Thoracic aorta (tissue), 2 donors: Measurements from ENCODE around the gene TAF1L. TPM values are rescaled to one million over a fixed set of nuclear protein-coding genes. Genes with fewer than 3 reads are reported as not detected.

ENCODE experiments used
- ATAC-seq: fragments of 150-250 bp; one replicate; pipeline ENCODE4 v1.8.0; 2017; ENCODE audit warnings: low read depth; ENCODE audit not compliant: insufficient number of reproducible peaks, low FRiP score
- DNase-seq: peaks from one replicate; pipeline ENCODE4 v3.0.0-alpha.2; 2020; ENCODE audit warnings: low spot score
- H3K27ac ChIP-seq, 2 donors: fragments of 200-600 bp; sonication (generic); 1 replicate in 1 of 2; 2 replicates in 1 of 2; pipeline ENCODE4 v1.5.1; 2016; ENCODE audit warnings: mild to moderate bottlenecking in 2 of 2, moderate library complexity in 2 of 2
- H3K27me3 ChIP-seq: fragments of 200-600 bp; sonication (generic); replicated peaks from 2 replicates; pipeline ENCODE4 v1.6.0; 2016; ENCODE audit warnings: mild to moderate bottlenecking; ENCODE audit not compliant: insufficient read depth
- H3K36me3 ChIP-seq: fragments of 200-600 bp; sonication (generic); one replicate; pipeline ENCODE4 v1.5.1; 2016
- H3K4me1 ChIP-seq, 2 donors: fragments of 200-600 bp; sonication (generic); 1 replicate in 1 of 2; 2 replicates in 1 of 2; pipeline versions ENCODE4 v1.5.1 to v1.6.0; 2016; ENCODE audit warnings: low read depth in 2 of 2, mild to moderate bottlenecking in 1 of 2; ENCODE audit not compliant: control insufficient read depth in 1 of 2
- H3K4me3 ChIP-seq: fragments of 200-600 bp; sonication (generic); 2 replicates; pipeline ENCODE4 v1.5.1; 2016; ENCODE audit warnings: mild to moderate bottlenecking
- H3K9me3 ChIP-seq: fragments of 200-600 bp; sonication (generic); 2 replicates; pipeline ENCODE4 v1.5.1; 2016
- total RNA-seq, 2 donors: library from RNA; depleted of rRNA; stranded (reverse); fragments of >200 nt; gene quantifications; one replicate each; pipeline versions ENCODE4 v1.1.0 to v1.2.3, GENCODE V29; 2016
- TF ChIP-seq, protein P1 (sequence below): fragments of 200-600 bp; sonication (generic); IDR thresholded peaks from one replicate; pipeline ENCODE4 v1.5.1; 2019; ENCODE audit warnings: antibody characterized with exemption

Gene TAF1L
- total RNA-seq, 2 donors from 2014 or later = not detected

DNA sequence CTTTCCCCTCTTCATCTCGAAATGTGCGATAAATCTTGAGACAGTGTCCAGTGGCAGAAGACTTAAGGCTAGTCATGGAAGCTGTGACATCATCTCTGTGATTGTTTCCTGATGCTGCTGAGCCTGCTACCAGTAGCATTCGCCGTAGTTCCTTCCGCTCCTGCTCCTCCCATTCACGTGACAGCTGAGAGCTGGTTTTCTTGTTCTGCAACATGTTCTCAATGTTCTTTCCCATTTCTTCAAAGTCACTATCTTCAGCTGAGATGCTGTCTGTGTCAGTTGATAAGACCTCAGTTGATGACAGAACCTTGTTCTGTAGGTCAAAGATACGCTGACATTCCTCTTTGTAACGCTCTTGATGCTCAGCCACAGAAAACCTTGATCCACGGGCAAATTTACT, 3.5 kb downstream of the TAF1L start:
- TF ChIP-seq, protein P1, sequence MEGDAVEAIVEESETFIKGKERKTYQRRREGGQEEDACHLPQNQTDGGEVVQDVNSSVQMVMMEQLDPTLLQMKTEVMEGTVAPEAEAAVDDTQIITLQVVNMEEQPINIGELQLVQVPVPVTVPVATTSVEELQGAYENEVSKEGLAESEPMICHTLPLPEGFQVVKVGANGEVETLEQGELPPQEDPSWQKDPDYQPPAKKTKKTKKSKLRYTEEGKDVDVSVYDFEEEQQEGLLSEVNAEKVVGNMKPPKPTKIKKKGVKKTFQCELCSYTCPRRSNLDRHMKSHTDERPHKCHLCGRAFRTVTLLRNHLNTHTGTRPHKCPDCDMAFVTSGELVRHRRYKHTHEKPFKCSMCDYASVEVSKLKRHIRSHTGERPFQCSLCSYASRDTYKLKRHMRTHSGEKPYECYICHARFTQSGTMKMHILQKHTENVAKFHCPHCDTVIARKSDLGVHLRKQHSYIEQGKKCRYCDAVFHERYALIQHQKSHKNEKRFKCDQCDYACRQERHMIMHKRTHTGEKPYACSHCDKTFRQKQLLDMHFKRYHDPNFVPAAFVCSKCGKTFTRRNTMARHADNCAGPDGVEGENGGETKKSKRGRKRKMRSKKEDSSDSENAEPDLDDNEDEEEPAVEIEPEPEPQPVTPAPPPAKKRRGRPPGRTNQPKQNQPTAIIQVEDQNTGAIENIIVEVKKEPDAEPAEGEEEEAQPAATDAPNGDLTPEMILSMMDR = no peak
- no peaks in the 10 kb centered on the region for H3K27me3 ChIP-seq
- no peaks in the 10 kb centered on the region for H3K36me3 ChIP-seq
- H3K4me3 ChIP-seq = no peak overlapping the region
- H3K9me3 ChIP-seq = no peaks in the 10 kb centered on the region
- ATAC-seq = no peak
- H3K27ac ChIP-seq = no peak overlapping the region
- DNase-seq = no peak
- no peaks in the 10 kb centered on the region for H3K4me1 ChIP-seq

DNA sequence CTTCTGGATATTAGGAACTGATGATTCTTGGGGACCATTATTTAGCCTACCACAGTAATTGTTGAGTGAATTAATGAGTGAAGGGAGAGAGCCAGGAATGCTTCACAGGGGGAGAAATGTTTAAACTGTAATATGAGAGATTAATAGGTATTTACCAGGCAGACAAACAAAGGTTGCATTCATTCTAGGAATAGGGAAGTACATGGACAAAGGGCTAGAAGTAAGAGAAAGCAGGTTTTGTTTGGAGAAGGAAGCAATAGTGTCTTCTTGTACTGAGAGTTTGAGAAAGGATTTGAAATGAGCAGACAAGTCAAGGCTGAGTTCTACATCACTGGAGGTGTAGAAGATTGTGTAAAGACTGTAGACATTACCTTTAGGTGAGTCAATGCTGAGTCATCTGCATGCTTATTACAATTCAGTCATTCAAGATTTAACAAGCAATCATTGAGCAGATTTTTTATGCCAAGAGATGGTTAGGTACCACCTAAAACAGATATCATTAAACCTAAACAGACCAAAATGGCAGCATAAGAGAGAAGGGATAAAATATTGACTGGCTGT, 8.0 kb downstream of the TAF1L start:
- no peaks in the 10 kb centered on the region for H3K4me1 ChIP-seq
- DNase-seq (no peak), ATAC-seq (no peak)
- no peak overlapping the region for H3K4me3 ChIP-seq
- H3K36me3 ChIP-seq = no peaks in the 10 kb centered on the region
- no peak overlapping the region for H3K27ac ChIP-seq
- TF ChIP-seq, protein P1 = no peak
- no peaks in the 10 kb centered on the region for H3K27me3 ChIP-seq
- H3K9me3 ChIP-seq = no peaks in the 10 kb centered on the region

DNA sequence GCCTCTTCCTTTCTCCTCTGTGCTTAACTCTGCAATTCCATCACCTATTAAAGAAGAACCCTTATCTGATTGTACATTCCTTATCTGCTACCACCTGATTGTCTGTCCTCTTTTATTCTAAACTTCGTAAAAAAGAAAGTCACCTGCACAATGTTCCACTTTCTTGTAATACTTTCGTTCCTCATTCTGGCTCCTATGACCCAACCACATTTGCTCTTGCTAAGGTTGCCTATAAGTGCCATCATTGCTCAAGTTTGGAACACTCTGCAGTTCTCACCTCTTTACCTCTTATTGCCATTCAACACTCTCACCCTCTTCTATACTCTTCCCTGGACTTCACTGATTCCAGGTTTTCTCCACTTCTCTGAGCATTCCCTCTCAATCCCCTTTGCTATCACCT, 10.1 kb downstream of the TAF1L start:
- TF ChIP-seq, protein P1 = no peak
- no peaks in the 10 kb centered on the region for H3K4me1 ChIP-seq

DNA sequence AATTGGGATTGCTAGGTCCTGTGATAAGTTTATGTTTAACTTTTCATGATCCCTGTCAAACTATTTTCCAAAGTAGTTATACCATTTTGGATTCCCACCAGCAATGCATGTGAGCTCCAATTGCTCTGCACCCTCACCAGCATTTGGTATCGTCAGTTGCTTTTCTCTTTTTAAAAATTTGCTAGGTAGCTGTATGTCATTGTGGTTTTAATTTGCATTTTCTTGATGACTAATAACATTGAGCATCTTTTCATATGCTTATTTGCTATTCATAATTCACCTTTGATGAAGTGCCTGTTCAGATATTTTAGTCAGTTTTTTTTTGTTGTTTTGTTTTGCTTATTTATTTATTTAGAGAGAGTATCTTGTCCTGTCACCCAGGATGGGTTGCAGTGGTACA, 12.5 kb downstream of the TAF1L start:
- ATAC-seq = no peak

More for the DNA sequence above, 10.1 kb downstream of the TAF1L start:
- Histone ChIP-seq H3K9me3 (no peaks in the 10 kb centered on the region), H3K36me3 (no peaks in the 10 kb centered on the region), H3K4me3 (no peak overlapping the region), H3K27me3 (no peaks in the 10 kb centered on the region), H3K27ac (no peak overlapping the region)
- ATAC-seq (no peak), DNase-seq (no peak)

DNA sequence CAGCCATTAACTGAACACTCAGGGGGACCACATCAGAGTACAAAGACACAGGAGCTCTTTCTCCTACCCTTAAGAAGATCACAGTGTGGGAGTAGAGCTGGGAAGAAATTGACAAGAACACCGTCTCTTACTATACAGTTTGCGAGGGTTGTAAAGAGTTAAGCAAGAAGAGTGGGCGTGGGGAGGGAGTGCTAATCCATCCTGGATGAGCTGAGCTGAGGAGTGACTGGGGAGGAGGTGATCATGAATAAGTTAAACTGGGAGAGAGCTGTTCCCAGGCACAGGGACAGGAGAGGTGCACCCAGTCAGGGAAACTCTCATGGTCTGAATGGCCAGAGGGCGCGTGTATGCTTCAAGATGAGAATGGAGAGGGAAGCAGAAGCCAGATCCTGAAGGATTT, 17.2 kb downstream of the TAF1L start:
- no peak for DNase-seq
- Histone ChIP-seq H3K4me1 (no peaks in the 10 kb centered on the region), H3K36me3 (no peaks in the 10 kb centered on the region), H3K9me3 (no peaks in the 10 kb centered on the region), H3K27ac (no peak overlapping the region), H3K27me3 (no peaks in the 10 kb centered on the region), H3K4me3 (no peak overlapping the region)
- no peak for ATAC-seq
- TF ChIP-seq, protein P1 = no peak

More for the DNA sequence above, 12.5 kb downstream of the TAF1L start:
- TF ChIP-seq, protein P1 = no peak
- DNase-seq = no peak
- no peaks in the 10 kb centered on the region for H3K27me3 ChIP-seq
- H3K27ac ChIP-seq = no peak overlapping the region
- no peaks in the 10 kb centered on the region for H3K9me3 ChIP-seq
- H3K4me3 ChIP-seq = no peak overlapping the region
- H3K36me3 ChIP-seq = no peaks in the 10 kb centered on the region
- H3K4me1 ChIP-seq = no peaks in the 10 kb centered on the region
